DND-41 (cell line): ENCODE measurements around the gene RAB43.

ENCODE experiments used
- ATAC-seq: fragments of 200-7000 bp; cut with Tn5 transposase; 3 replicates; pipeline ENCODE4 v1.9.1; 2021; ENCODE audit warnings: low read depth; ENCODE audit not compliant: insufficient read depth
- DNase-seq: peaks from one replicate; pipeline ENCODE4 v3.0.0-alpha.2; 2020
- H2AFZ ChIP-seq: 2 replicates; pipeline ENCODE4 v1.6.0; 2012; ENCODE audit warnings: low read depth, low read length
- H3K27ac ChIP-seq: 2 replicates; pipeline ENCODE4 v1.5.1; 2012; ENCODE audit warnings: low read length, inconsistent platforms
- H3K27me3 ChIP-seq: fragments of 200-600 bp; sonication (generic); 2 replicates; pipeline ENCODE4 v1.6.0; 2012; ENCODE audit warnings: low read length, mild to moderate bottlenecking, inconsistent platforms; ENCODE audit not compliant: insufficient read depth, poor library complexity
- H3K36me3 ChIP-seq: 2 replicates; pipeline ENCODE4 v1.5.1; 2012; ENCODE audit warnings: low read length, inconsistent platforms; ENCODE audit not compliant: insufficient read depth
- H3K4me1 ChIP-seq: 2 replicates; pipeline ENCODE4 v1.5.1; 2012; ENCODE audit warnings: mild to moderate bottlenecking, low read length; ENCODE audit not compliant: insufficient read depth
- H3K4me2 ChIP-seq: 2 replicates; pipeline ENCODE4 v1.6.0; 2012; ENCODE audit warnings: mild to moderate bottlenecking, moderate library complexity, low read length, inconsistent platforms; ENCODE audit not compliant: insufficient read depth
- H3K4me3 ChIP-seq, 2 experiments: fragments of 200-600 bp in 1 of 2; shearing (Covaris generic) in 1 of 2; 2 replicates each; pipeline ENCODE4 v1.5.1; 2012 to 2016; ENCODE audit warnings: inconsistent platforms in 2 of 2, low read length in 2 of 2, mild to moderate bottlenecking in 2 of 2, low read depth in 1 of 2, moderate library complexity in 1 of 2
- H3K79me2 ChIP-seq: 2 replicates; pipeline ENCODE4 v1.6.0; 2012; ENCODE audit warnings: low read length, inconsistent platforms; ENCODE audit not compliant: insufficient read depth
- H3K9ac ChIP-seq: 2 replicates; pipeline ENCODE4 v1.6.0; 2012; ENCODE audit warnings: low read depth, mild to moderate bottlenecking, inconsistent platforms, low read length, moderate library complexity
- H3K9me3 ChIP-seq: 2 replicates; pipeline ENCODE4 v1.5.1; 2012; ENCODE audit warnings: low read length, moderate library complexity, mild to moderate bottlenecking, inconsistent platforms; ENCODE audit not compliant: insufficient read depth, severe bottlenecking
- H4K20me1 ChIP-seq: 2 replicates; pipeline ENCODE4 v1.6.0; 2012; ENCODE audit warnings: low read length; ENCODE audit not compliant: insufficient read depth
- CTCF ChIP-seq: IDR thresholded peaks from 2 replicates; pipeline ENCODE4 v1.5.1; 2012; ENCODE audit warnings: borderline replicate concordance, low read length, moderate library complexity, mild to moderate bottlenecking; ENCODE audit not compliant: poor library complexity, severe bottlenecking; ENCODE audit errors: extremely low read depth
- EZH2 ChIP-seq: IDR thresholded peaks from 3 replicates; pipeline ENCODE4 v1.6.1; 2012; ENCODE audit warnings: borderline replicate concordance, low read depth, mild to moderate bottlenecking, moderate library complexity, low read length, inconsistent platforms; ENCODE audit not compliant: severe bottlenecking

The RAB43 gene

GRCh38 chr3:129045675-129046036 lies 75.9 kb downstream of the RAB43 start:
- no peaks in the 10 kb centered on the region for H4K20me1 ChIP-seq
- H3K4me3 ChIP-seq: no peak overlapping the region
- H3K36me3 ChIP-seq: no peaks in the 10 kb centered on the region
- no peak overlapping the region for H2AFZ ChIP-seq
- H3K79me2 ChIP-seq: no peaks in the 10 kb centered on the region
- no peak overlapping the region for H3K9ac ChIP-seq
- peaks cover 6% of the 10 kb centered on the region for H3K9me3 ChIP-seq
- no peak overlapping the region for H3K4me2 ChIP-seq
- TF ChIP-seq EZH2 (no peak), CTCF (no peak)
- no peak for DNase-seq
- no peak overlapping the region for H3K27ac ChIP-seq
- no peak for ATAC-seq
- H3K27me3 ChIP-seq: no peaks in the 10 kb centered on the region
- H3K4me1 ChIP-seq: no peaks in the 10 kb centered on the region

GRCh38 chr3:129040579-129041300 lies 80.9 kb downstream of the RAB43 start:
- no peaks in the 10 kb centered on the region for H3K4me1 ChIP-seq
- H3K4me2 ChIP-seq: no peak overlapping the region
- H4K20me1 ChIP-seq: no peaks in the 10 kb centered on the region
- no peaks in the 10 kb centered on the region for H3K27me3 ChIP-seq
- ATAC-seq: no peak
- TF ChIP-seq CTCF: no peak
- TF ChIP-seq EZH2: no peak
- H2AFZ ChIP-seq: no peak overlapping the region
- H3K4me3 ChIP-seq: no peak overlapping the region
- H3K9ac ChIP-seq: no peak overlapping the region
- no peaks in the 10 kb centered on the region for H3K36me3 ChIP-seq
- no peaks in the 10 kb centered on the region for H3K79me2 ChIP-seq
- H3K9me3 ChIP-seq: no peaks in the 10 kb centered on the region
- H3K27ac ChIP-seq: no peak overlapping the region
- DNase-seq: no peak

DNA sequence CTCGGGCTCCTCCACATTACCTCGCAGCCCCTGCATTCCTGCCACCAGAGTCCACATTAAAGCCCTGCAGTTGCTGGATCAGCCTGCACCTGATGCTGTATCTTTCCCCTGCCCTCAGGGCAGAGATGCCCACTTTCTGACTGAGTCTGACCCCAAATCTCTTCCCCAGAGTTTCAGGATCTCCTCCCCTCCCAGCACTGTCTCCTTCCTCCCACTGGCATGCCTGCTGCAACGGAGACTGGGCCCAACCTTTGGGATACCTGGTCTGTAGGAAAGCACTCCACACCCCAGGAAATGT lies 81.6 kb downstream of the RAB43 start:
- H3K9ac ChIP-seq: no peak overlapping the region
- ATAC-seq: no peak
- H3K4me3 ChIP-seq: no peak overlapping the region
- no peak for TF ChIP-seq EZH2
- TF ChIP-seq CTCF: no peak
- no peak for DNase-seq
- H3K36me3 ChIP-seq: no peaks in the 10 kb centered on the region
- no peaks in the 10 kb centered on the region for H4K20me1 ChIP-seq
- H3K27ac ChIP-seq: no peak overlapping the region
- no peaks in the 10 kb centered on the region for H3K9me3 ChIP-seq
- no peaks in the 10 kb centered on the region for H3K79me2 ChIP-seq
- H2AFZ ChIP-seq: no peak overlapping the region
- no peak overlapping the region for H3K4me2 ChIP-seq
- H3K4me1 ChIP-seq: no peaks in the 10 kb centered on the region
- H3K27me3 ChIP-seq: no peaks in the 10 kb centered on the region

- Histone ChIP-seq H3K79me2 (no peaks in the 10 kb centered on the region), H3K9ac (no peak overlapping the region), H3K36me3 (no peaks in the 10 kb centered on the region), H3K27ac (no peak overlapping the region), H3K9me3 (no peaks in the 10 kb centered on the region), H2AFZ (no peak overlapping the region), H3K4me2 (no peak overlapping the region), H3K4me3 (no peak overlapping the region), H3K27me3 (no peaks in the 10 kb centered on the region), H3K4me1 (no peaks in the 10 kb centered on the region), H4K20me1 (no peaks in the 10 kb centered on the region)
- ATAC-seq: peak; percentile 88
- TF ChIP-seq EZH2: no peak
- TF ChIP-seq CTCF: no peak
- DNase-seq: peak; percentile 71
Observed at GRCh38 chr3:129039271-129040038, 82.1 kb downstream of the RAB43 start.
